RWPE2 (cell line): ENCODE data around the gene ARHGAP36.

Experiments used
- ATAC-seq: fragments of 200-7000 bp; cut with Tn5 transposase; 3 replicates; pipeline ENCODE4 v1.9.1; 2021; ENCODE audit warnings: low read depth
- DNase-seq: peaks from one replicate; pipeline ENCODE4 v3.0.0-alpha.2; 2020; ENCODE audit warnings: low spot score
- H3K27ac ChIP-seq: fragments of 450-650 bp; 2 replicates; pipeline ENCODE4 v1.5.1; 2017; ENCODE audit warnings: mild to moderate bottlenecking; ENCODE audit not compliant: poor library complexity, severe bottlenecking
- H3K27me3 ChIP-seq: fragments of 250-450 bp; sonication (Bioruptor Pico); 2 replicates; pipeline ENCODE4 v1.5.1; 2021; ENCODE audit warnings: mild to moderate bottlenecking, moderate library complexity; ENCODE audit not compliant: insufficient read depth, poor library complexity, severe bottlenecking
- H3K36me3 ChIP-seq: fragments of 250-450 bp; sonication (Bioruptor Pico); 2 replicates; pipeline ENCODE4 v1.5.1; 2020; ENCODE audit warnings: low read depth, mild to moderate bottlenecking, moderate library complexity
- H3K4me1 ChIP-seq: fragments of 250-450 bp; sonication (Bioruptor Pico); 2 replicates; pipeline ENCODE4 v1.5.1; 2021; ENCODE audit warnings: mild to moderate bottlenecking, moderate library complexity; ENCODE audit not compliant: insufficient read depth, poor library complexity, severe bottlenecking
- H3K4me3 ChIP-seq: fragments of 250-450 bp; sonication (Bioruptor Pico); 2 replicates; pipeline ENCODE4 v1.5.1; 2021; ENCODE audit warnings: mild to moderate bottlenecking, moderate library complexity; ENCODE audit not compliant: severe bottlenecking
- H3K9me3 ChIP-seq: fragments of 250-450 bp; sonication (Bioruptor Pico); 2 replicates; pipeline ENCODE4 v1.5.1; 2021; ENCODE audit warnings: mild to moderate bottlenecking, moderate library complexity; ENCODE audit not compliant: severe bottlenecking
- TF ChIP-seq, protein P1 (sequence below): fragments of 450-650 bp; IDR thresholded peaks from one replicate; pipeline ENCODE4 v1.5.1; 2017; ENCODE audit warnings: mild to moderate bottlenecking, moderate library complexity; ENCODE audit not compliant: poor library complexity, severe bottlenecking

ARHGAP36 gene

DNA sequence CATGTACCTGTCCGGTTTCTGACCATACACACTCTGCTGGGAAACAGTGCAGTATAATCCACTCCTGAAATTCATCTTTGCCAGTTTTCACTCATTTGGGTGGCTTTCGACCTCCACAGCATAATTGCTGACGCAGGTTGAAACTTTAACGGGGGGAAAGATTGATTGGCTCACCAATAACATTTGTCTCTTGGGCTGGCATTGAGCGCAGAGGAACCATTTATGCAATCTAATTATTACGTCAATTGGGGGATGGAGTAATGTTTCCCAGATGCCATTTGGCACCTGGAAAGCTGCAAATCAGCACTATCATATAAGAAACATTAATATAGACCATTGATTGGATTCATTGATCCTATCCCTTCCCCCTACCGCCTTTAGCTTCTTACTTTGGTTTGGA lies 24.1 kb upstream of the ARHGAP36 start:
- TF ChIP-seq, protein P1, sequence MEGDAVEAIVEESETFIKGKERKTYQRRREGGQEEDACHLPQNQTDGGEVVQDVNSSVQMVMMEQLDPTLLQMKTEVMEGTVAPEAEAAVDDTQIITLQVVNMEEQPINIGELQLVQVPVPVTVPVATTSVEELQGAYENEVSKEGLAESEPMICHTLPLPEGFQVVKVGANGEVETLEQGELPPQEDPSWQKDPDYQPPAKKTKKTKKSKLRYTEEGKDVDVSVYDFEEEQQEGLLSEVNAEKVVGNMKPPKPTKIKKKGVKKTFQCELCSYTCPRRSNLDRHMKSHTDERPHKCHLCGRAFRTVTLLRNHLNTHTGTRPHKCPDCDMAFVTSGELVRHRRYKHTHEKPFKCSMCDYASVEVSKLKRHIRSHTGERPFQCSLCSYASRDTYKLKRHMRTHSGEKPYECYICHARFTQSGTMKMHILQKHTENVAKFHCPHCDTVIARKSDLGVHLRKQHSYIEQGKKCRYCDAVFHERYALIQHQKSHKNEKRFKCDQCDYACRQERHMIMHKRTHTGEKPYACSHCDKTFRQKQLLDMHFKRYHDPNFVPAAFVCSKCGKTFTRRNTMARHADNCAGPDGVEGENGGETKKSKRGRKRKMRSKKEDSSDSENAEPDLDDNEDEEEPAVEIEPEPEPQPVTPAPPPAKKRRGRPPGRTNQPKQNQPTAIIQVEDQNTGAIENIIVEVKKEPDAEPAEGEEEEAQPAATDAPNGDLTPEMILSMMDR = no peak
- Histone ChIP-seq H3K4me3 (no peak overlapping the region), H3K9me3 (no peaks in the 10 kb centered on the region), H3K4me1 (no peaks in the 10 kb centered on the region), H3K36me3 (no peaks in the 10 kb centered on the region), H3K27ac (no peak overlapping the region), H3K27me3 (no peaks in the 10 kb centered on the region)
- ATAC-seq (no peak), DNase-seq (no peak)

DNA sequence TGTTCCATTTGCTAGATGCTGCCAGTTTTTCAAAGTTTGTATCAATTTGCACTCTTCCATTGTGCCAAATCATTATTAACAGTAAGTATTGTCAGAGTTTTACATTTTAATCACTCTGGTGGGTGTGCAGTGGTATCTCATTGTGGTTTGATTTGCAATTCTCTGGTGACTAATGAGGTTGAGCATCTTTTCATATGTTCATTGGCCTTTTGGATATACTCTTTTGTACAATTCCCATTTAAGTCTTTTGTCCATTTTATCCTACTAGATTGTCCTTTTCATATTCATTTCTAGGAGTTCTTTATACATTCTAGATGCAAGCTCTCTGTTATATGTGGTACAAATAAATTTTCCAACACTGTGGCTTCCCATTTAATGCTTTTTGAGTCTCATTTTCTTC lies 17.4 kb upstream of the ARHGAP36 start:
- H3K4me1 ChIP-seq = no peaks in the 10 kb centered on the region
- no peak overlapping the region for H3K4me3 ChIP-seq
- no peak overlapping the region for H3K27ac ChIP-seq
- no peaks in the 10 kb centered on the region for H3K9me3 ChIP-seq
- H3K36me3 ChIP-seq = no peaks in the 10 kb centered on the region
- TF ChIP-seq, protein P1 = no peak
- no peaks in the 10 kb centered on the region for H3K27me3 ChIP-seq
- ATAC-seq (no peak), DNase-seq (no peak)

DNA sequence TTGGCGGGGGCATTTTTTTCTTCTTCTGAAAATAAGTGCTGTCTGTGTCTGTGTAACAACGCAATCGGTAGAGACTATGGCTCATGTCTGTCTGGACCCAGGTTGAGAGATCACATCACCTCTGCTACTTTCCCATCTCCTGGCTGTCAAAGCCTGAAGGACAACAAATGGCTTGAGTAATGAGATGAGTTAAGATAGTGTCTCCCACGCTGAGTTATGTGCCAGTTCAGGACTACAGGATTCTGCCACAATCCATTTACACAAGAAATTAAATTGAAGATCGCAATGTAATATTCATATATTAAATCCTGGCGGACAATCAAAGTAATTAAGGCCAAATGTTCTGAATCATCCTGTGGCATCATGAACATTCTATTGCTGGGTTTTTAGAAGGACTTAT lies 16.5 kb upstream of the ARHGAP36 start:
- no peaks in the 10 kb centered on the region for H3K4me1 ChIP-seq
- TF ChIP-seq, protein P1 = no peak
- no peaks in the 10 kb centered on the region for H3K36me3 ChIP-seq
- no peak overlapping the region for H3K4me3 ChIP-seq
- no peaks in the 10 kb centered on the region for H3K27me3 ChIP-seq
- DNase-seq (no peak), ATAC-seq (no peak)
- no peak overlapping the region for H3K27ac ChIP-seq
- no peaks in the 10 kb centered on the region for H3K9me3 ChIP-seq

DNA sequence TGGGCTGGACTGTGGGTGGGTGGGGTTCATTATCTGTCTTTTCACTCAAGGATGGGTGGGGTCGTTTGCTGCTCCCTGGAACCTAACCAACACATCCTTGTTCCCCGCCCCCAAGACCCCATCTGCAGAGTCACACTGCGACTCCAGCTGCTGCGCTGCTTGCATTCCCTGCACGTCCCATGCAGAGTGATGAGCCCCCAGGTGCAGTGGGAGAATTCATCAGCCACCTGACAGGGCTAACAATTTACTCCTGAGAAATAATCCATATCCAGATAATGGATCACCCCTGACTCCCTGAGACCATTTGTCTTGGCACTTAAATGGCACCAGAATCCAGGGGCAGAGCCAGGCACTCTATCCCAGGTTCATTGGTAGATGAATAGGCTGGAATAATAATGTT lies 12.4 kb upstream of the ARHGAP36 start:
- Histone ChIP-seq H3K36me3 (no peaks in the 10 kb centered on the region), H3K27me3 (no peaks in the 10 kb centered on the region), H3K27ac (no peak overlapping the region), H3K9me3 (no peaks in the 10 kb centered on the region), H3K4me3 (no peak overlapping the region), H3K4me1 (no peaks in the 10 kb centered on the region)
- DNase-seq (no peak), ATAC-seq (no peak)
- TF ChIP-seq, protein P1 = no peak

DNA sequence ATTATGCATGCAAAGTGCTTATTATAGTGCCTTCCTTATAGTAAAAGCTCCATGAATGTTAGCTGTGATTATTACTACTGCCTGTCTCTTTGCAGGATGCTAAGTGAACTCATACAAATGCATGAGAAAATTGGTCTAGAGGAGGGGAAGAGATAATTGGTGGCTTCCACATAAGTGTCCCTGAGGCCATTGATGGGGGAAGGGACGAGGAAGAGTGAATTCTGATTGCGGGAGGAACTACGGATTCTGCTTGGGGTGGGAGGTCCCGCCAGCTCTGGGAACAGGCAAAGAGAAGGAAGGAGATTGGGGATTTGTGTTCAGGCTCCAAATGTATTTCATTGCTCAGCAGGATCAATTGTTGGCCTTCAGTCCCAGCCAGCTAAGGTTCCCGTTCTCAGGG lies 11.6 kb upstream of the ARHGAP36 start:
- no peak overlapping the region for H3K27ac ChIP-seq
- ATAC-seq (no peak), DNase-seq (no peak)
- H3K9me3 ChIP-seq = no peaks in the 10 kb centered on the region
- TF ChIP-seq, protein P1 = no peak
- H3K4me3 ChIP-seq = no peak overlapping the region
- no peaks in the 10 kb centered on the region for H3K4me1 ChIP-seq
- H3K36me3 ChIP-seq = no peaks in the 10 kb centered on the region
- H3K27me3 ChIP-seq = no peaks in the 10 kb centered on the region
